Stimulated activated naive CD4-positive, alpha-beta T cell treated with Interleukin-2 at 50 U/mL for 16 hours (primary cell): ENCODE results near the gene C1orf74.
"Not testable (repeated sequence)": the region's sequence is repeated elsewhere in the genome, so short reads cannot be mapped to it uniquely, and the experiment has no call there.

Source experiments
- DNase-seq: peaks from one replicate; lab custom pipeline; 2025; lab: John Stamatoyannopoulos, UW

C1orf74 gene

GRCh38 chr1:209805875-209806760 lies 21.8 kb upstream of the C1orf74 start, which contains the start of gene IRF6:
Gene IRF6, minus strand, starts transcription at chr1:209806142. Its CDS starts 4,729 bp downstream, at chr1:209801413.
- peak; percentile 31 for DNase-seq

- no peak for DNase-seq
These were observed 21.0 kb upstream of the C1orf74 start for GRCh38 chr1:209805341-209805781.

GRCh38 chr1:209803568-209803967 lies 19.2 kb upstream of the C1orf74 start:
- DNase-seq = no peak

- DNase-seq = no peak
These were observed 18.4 kb upstream of the C1orf74 start for GRCh38 chr1:209802780-209803152.

GRCh38 chr1:209802117-209802779 lies 17.9 kb upstream of the C1orf74 start:
- DNase-seq = no peak

GRCh38 chr1:209800984-209801834 lies 16.9 kb upstream of the C1orf74 start:
- no peak for DNase-seq

- no peak for DNase-seq
These were observed 13.8 kb upstream of the C1orf74 start for GRCh38 chr1:209797978-209798639.

- not testable (repeated sequence) for DNase-seq
These were observed 9.4 kb upstream of the C1orf74 start for GRCh38 chr1:209793711-209794110.

- no peak for DNase-seq
These were observed 7.6 kb upstream of the C1orf74 start for GRCh38 chr1:209791920-209792319.

- DNase-seq = no peak
These were observed 6.2 kb upstream of the C1orf74 start for GRCh38 chr1:209790286-209791193.

GRCh38 chr1:209789245-209789644 lies 4.9 kb upstream of the C1orf74 start:
- DNase-seq = no peak

GRCh38 chr1:209787551-209787950 lies 3.2 kb upstream of the C1orf74 start:
- DNase-seq = no peak

GRCh38 chr1:209786146-209786545 lies 1.8 kb upstream of the C1orf74 start:
- no peak for DNase-seq

- DNase-seq = no peak
These were observed 1.2 kb upstream of the C1orf74 start for GRCh38 chr1:209785592-209785991.

GRCh38 chr1:209783386-209783785 lies 973 bp downstream of the C1orf74 start:
- no peak for DNase-seq

- DNase-seq = no peak
These were observed 4.1 kb downstream of the C1orf74 start for GRCh38 chr1:209780268-209780667.

GRCh38 chr1:209778102-209778501 lies 6.3 kb downstream of the C1orf74 start:
- DNase-seq = no peak

GRCh38 chr1:209777587-209777986 lies 6.8 kb downstream of the C1orf74 start:
- DNase-seq = no peak

- no peak for DNase-seq
These were observed 8.7 kb downstream of the C1orf74 start for GRCh38 chr1:209775678-209776077.

GRCh38 chr1:209774592-209774991 lies 9.8 kb downstream of the C1orf74 start:
- no peak for DNase-seq

GRCh38 chr1:209772126-209772525 lies 12.2 kb downstream of the C1orf74 start:
- DNase-seq = no peak
